ENCODE data around the gene STH.

DNA sequence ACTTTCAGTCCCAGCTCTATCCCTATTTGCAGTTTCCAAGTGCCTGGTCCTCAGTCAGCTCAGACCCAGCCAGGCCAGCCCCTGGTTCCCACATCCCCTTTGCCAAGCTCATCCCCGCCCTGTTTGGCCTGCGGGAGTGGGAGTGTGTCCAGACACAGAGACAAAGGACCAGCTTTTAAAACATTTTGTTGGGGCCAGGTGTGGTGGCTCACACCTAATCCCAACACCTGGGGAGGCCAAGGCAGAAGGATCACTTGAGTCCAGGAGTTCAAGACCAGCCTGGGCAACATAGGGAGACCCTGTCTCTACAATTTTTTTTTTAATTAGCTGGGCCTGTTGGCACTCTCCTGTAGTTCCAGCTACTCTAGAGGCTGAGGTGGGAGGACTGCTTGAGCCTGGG is 1.7 kb downstream of the STH start:
- TF ChIP-seq, protein P1, sequence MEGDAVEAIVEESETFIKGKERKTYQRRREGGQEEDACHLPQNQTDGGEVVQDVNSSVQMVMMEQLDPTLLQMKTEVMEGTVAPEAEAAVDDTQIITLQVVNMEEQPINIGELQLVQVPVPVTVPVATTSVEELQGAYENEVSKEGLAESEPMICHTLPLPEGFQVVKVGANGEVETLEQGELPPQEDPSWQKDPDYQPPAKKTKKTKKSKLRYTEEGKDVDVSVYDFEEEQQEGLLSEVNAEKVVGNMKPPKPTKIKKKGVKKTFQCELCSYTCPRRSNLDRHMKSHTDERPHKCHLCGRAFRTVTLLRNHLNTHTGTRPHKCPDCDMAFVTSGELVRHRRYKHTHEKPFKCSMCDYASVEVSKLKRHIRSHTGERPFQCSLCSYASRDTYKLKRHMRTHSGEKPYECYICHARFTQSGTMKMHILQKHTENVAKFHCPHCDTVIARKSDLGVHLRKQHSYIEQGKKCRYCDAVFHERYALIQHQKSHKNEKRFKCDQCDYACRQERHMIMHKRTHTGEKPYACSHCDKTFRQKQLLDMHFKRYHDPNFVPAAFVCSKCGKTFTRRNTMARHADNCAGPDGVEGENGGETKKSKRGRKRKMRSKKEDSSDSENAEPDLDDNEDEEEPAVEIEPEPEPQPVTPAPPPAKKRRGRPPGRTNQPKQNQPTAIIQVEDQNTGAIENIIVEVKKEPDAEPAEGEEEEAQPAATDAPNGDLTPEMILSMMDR (IDR thresholded peaks at IDR 0.05) = no peak
- no peak for TF ChIP-seq NR3C1 (IDR thresholded peaks at IDR 0.05)
- no peak; the same call in 1 of the 2 replicates for TF ChIP-seq POLR2A (IDR thresholded peaks at IDR 0.05; ENCODE audit: low read length)
- no peak for TF ChIP-seq FOXS1 (CRISPR knock-in tag; IDR thresholded peaks at IDR 0.05)
- TF ChIP-seq, protein P2, sequence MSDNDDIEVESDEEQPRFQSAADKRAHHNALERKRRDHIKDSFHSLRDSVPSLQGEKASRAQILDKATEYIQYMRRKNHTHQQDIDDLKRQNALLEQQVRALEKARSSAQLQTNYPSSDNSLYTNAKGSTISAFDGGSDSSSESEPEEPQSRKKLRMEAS (IDR thresholded peaks at IDR 0.05) = no peak
- TF ChIP-seq JUNB (IDR thresholded peaks at IDR 0.05) = no peak
- no peak for TF ChIP-seq EP300 (IDR thresholded peaks at IDR 0.05)
- TF ChIP-seq RCOR1 (IDR thresholded peaks at IDR 0.05; ENCODE audit: low read depth, low read length) = no peak
- no peak for TF ChIP-seq MAFK (IDR thresholded peaks at IDR 0.05; ENCODE audit: partially characterized antibody)
- TF ChIP-seq, protein P3, sequence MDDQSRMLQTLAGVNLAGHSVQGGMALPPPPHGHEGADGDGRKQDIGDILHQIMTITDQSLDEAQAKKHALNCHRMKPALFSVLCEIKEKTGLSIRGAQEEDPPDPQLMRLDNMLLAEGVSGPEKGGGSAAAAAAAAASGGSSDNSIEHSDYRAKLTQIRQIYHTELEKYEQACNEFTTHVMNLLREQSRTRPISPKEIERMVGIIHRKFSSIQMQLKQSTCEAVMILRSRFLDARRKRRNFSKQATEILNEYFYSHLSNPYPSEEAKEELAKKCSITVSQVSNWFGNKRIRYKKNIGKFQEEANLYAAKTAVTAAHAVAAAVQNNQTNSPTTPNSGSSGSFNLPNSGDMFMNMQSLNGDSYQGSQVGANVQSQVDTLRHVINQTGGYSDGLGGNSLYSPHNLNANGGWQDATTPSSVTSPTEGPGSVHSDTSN (IDR thresholded peaks at IDR 0.05) = no peak
- no peak for TF ChIP-seq EHMT2 (IDR thresholded peaks at IDR 0.05; ENCODE audit: low read depth)
- TF ChIP-seq CEBPB (IDR thresholded peaks at IDR 0.05) = no peak
- TF ChIP-seq POLR2AphosphoS2 (conservative IDR thresholded peaks at IDR 0.05; ENCODE audit: low read length) = no peak
- no peak for TF ChIP-seq RAD21 (conservative IDR thresholded peaks at IDR 0.05 in 1 of 2, IDR thresholded peaks at IDR 0.05 in 1 of 2)

All from A549 (cell line).